HCT116 (cell line): ENCODE data around the gene ATP6V1G3.

Experiments
- EZH2phosphoT487 ChIP-seq: fragments of 200-600 bp; IDR thresholded peaks from 2 replicates; pipeline ENCODE4 v1.6.1; 2018; ENCODE audit warnings: antibody characterized with exemption, borderline replicate concordance
- POLR2AphosphoS5 ChIP-seq: IDR thresholded peaks from 2 replicates; pipeline ENCODE4 v1.6.1; 2011; ENCODE audit warnings: mild to moderate bottlenecking, low read depth, low read length, moderate library complexity
- SP1 ChIP-seq: IDR thresholded peaks from 2 replicates; pipeline ENCODE4 v1.6.1; 2012; ENCODE audit warnings: low read depth
- YY1 ChIP-seq: IDR thresholded peaks from 2 replicates; pipeline ENCODE4 v1.6.1; 2011; ENCODE audit warnings: low read length, low read depth, moderate library complexity, mild to moderate bottlenecking; ENCODE audit not compliant: insufficient replicate concordance; ENCODE audit errors: extremely low read depth
- ZNF274 ChIP-seq: fragments of 200-500 bp; sonication (Bioruptor generic); IDR thresholded peaks from 2 replicates; pipeline ENCODE4 v1.6.1; 2014; ENCODE audit warnings: mild to moderate bottlenecking, low read depth, low read length, inconsistent platforms
- TF ChIP-seq, protein P1 (sequence below), 3 experiments: fragments of 200-600 bp in 1 of 3; sonication (generic) in 1 of 3; IDR thresholded peaks in 2 of 3; conservative IDR thresholded peaks in 1 of 3; 2 replicates each; pipeline ENCODE4 v1.5.1; 2012 to 2017; ENCODE audit warnings: low read depth in 2 of 3, low read length in 2 of 3, antibody characterized with exemption in 1 of 3, borderline replicate concordance in 1 of 3, control low read depth in 1 of 3, mild to moderate bottlenecking in 1 of 3, mixed read lengths in 1 of 3, mixed run types in 1 of 3, moderate library complexity in 1 of 3; ENCODE audit not compliant: insufficient read depth in 1 of 3

DNA sequence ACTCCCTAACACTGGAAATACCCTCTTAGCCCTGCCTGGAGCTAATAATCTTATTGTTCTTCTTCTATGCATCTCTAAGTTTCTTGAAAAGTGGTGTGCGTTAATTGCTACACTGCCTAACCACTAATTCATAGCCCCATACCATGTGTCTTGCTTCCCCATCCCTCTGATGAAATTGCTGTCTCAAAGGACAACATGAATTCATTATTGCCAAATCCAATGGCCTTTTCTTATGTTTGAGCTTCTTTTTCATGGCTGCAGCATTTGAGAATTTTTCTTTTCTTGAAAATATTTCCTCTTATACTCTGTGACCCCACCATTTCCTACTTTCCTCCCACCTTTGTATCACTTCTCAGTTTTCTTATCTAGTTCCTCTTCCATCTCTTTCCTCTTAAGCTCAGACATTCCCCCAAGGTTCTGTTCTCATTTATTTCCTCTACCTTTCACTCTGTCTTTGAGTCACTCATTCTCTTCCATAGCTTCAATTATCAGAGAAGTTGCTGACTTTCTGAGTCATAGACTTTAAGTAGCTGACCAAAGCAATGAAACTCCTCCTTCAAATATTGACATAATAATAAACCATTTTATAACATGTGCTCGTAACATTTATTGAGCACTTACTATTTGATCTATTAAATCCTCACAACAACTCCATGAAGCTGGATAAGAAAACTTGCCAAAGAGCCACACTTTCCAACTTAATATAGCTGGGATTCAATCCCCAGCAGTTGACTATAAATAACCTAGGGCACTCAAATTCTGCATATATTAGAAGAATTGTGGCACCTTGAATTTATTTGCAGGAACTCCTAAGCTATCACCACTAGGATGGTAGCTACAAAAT is 35.5 kb upstream of the ATP6V1G3 start:
- TF ChIP-seq, protein P1, sequence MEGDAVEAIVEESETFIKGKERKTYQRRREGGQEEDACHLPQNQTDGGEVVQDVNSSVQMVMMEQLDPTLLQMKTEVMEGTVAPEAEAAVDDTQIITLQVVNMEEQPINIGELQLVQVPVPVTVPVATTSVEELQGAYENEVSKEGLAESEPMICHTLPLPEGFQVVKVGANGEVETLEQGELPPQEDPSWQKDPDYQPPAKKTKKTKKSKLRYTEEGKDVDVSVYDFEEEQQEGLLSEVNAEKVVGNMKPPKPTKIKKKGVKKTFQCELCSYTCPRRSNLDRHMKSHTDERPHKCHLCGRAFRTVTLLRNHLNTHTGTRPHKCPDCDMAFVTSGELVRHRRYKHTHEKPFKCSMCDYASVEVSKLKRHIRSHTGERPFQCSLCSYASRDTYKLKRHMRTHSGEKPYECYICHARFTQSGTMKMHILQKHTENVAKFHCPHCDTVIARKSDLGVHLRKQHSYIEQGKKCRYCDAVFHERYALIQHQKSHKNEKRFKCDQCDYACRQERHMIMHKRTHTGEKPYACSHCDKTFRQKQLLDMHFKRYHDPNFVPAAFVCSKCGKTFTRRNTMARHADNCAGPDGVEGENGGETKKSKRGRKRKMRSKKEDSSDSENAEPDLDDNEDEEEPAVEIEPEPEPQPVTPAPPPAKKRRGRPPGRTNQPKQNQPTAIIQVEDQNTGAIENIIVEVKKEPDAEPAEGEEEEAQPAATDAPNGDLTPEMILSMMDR (IDR thresholded peaks at IDR 0.05 in 2 of 3, conservative IDR thresholded peaks at IDR 0.05 in 1 of 3; ENCODE audit: borderline replicate concordance in 1 of 3, insufficient read depth in 1 of 3, low read depth in 2 of 3, low read length in 2 of 3), result no peak
- TF ChIP-seq YY1 (no peak), ZNF274 (no peak), SP1 (no peak), POLR2AphosphoS5 (no peak), EZH2phosphoT487 (no peak)
